ENCODE measurements around the gene STK38L. TPM values are rescaled to one million over a fixed set of nuclear protein-coding genes. Genes with fewer than 3 reads are reported as not detected.

The STK38L gene
- total RNA-seq, 4 donors from 2014 or later, result 70.0 to 111 (median 79.2) TPM

GRCh38 chr12:27332714-27333402 is 88.8 kb downstream of the STK38L start, which contains the start of gene BMAL2:
BMAL2 (plus strand) TSS chr12:27332836; CDS start chr12:27333073, 237 bp downstream.
- H3K4me1 ChIP-seq, result peaks cover 4 to 28% (median 4%) of the 10 kb centered on the region in 3 donors
- H3K36me3 ChIP-seq, result peaks cover 0 to under 1% of the 10 kb centered on the region in 2 donors
- TF ChIP-seq POLR2A (IDR thresholded peaks at IDR 0.05), result peak in 1 of 2 donors; percentile 39
- TF ChIP-seq POLR2AphosphoS5 (IDR thresholded peaks at IDR 0.05), result no peak
- no peaks in the 10 kb centered on the region for H3K9me3 ChIP-seq
- ATAC-seq, result peak; percentile 73
- WGBS, 2 donors (ENCODE audit: low coverage in 1 of 2), result no CpG with 5 or more reads among the region's 96 CpGs
- H3K4me3 ChIP-seq, result peak within 1 kb of the TSS; percentile 46 to 89
- H3K27me3 ChIP-seq, result no peaks in the 10 kb centered on the region
- H3K27ac ChIP-seq, result peak within 1 kb of the TSS in 3 of 4 donors; percentile 15 to 75 (median 54)

GRCh38 chr12:27333403-27334009 is 89.4 kb downstream of the STK38L start:
- Histone ChIP-seq H3K36me3 (no peaks in the 10 kb centered on the region), H3K4me3 (peak overlapping the region; percentile 46 to 89), H3K4me1 (peaks cover 4 to 28% (median 4%) of the 10 kb centered on the region in 3 donors), H3K27ac (peak overlapping the region in 3 of 4 donors; percentile 15 to 75 (median 54)), H3K9me3 (no peaks in the 10 kb centered on the region), H3K27me3 (no peaks in the 10 kb centered on the region)
- WGBS, 2 donors (ENCODE audit: low coverage in 1 of 2), result 9 to 16% methylated on average over 2 to 4 of the region's 40 CpGs
- peak; percentile 20 for ATAC-seq
- TF ChIP-seq POLR2A (IDR thresholded peaks at IDR 0.05) (no peak), EP300 (IDR thresholded peaks at IDR 0.05) (no peak), CTCF (IDR thresholded peaks at IDR 0.05) (no peak), POLR2AphosphoS5 (IDR thresholded peaks at IDR 0.05) (no peak)

- 66 to 80% methylated on average over 7 of the region's 7 CpGs for WGBS, 2 donors (ENCODE audit: low coverage in 1 of 2)
- H3K4me3 ChIP-seq, result peak overlapping the region; percentile 46 to 89
- peaks cover 4 to 28% (median 4%) of the 10 kb centered on the region in 3 donors for H3K4me1 ChIP-seq
- no peaks in the 10 kb centered on the region for H3K36me3 ChIP-seq
- no peak for ATAC-seq
- no peaks in the 10 kb centered on the region for H3K9me3 ChIP-seq
- no peaks in the 10 kb centered on the region for H3K27me3 ChIP-seq
- no peak for TF ChIP-seq POLR2AphosphoS5 (IDR thresholded peaks at IDR 0.05)
- no peak for TF ChIP-seq EP300 (IDR thresholded peaks at IDR 0.05)
- TF ChIP-seq CTCF (IDR thresholded peaks at IDR 0.05), result no peak
- TF ChIP-seq POLR2A (IDR thresholded peaks at IDR 0.05), result no peak
- no peak overlapping the region for H3K27ac ChIP-seq
Observed at GRCh38 chr12:27334042-27334720, 90.1 kb downstream of the STK38L start.

GRCh38 chr12:27334721-27335082 is 90.6 kb downstream of the STK38L start:
- Histone ChIP-seq H3K4me1 (peaks cover 4 to 28% (median 4%) of the 10 kb centered on the region in 3 donors), H3K36me3 (no peaks in the 10 kb centered on the region), H3K9me3 (no peaks in the 10 kb centered on the region), H3K27ac (no peak overlapping the region), H3K4me3 (no peak overlapping the region), H3K27me3 (no peaks in the 10 kb centered on the region)
- no peak for ATAC-seq
- no peak for TF ChIP-seq EP300 (IDR thresholded peaks at IDR 0.05)
- no peak for TF ChIP-seq POLR2AphosphoS5 (IDR thresholded peaks at IDR 0.05)
- no peak for TF ChIP-seq CTCF (IDR thresholded peaks at IDR 0.05)
- 78 to 79% methylated on average over 6 of the region's 6 CpGs for WGBS, 2 donors (ENCODE audit: low coverage in 1 of 2)
